Activated CD4-positive, alpha-beta T cell treated with anti-CD3 and anti-CD28 coated beads for 4 hours (primary cell): ENCODE measurements around the gene JSRP1.

Source experiments
- DNase-seq, 2 donors: peaks; one replicate each; pipeline ENCODE4 v3.0.0-alpha.2; 2020

The JSRP1 gene

DNA sequence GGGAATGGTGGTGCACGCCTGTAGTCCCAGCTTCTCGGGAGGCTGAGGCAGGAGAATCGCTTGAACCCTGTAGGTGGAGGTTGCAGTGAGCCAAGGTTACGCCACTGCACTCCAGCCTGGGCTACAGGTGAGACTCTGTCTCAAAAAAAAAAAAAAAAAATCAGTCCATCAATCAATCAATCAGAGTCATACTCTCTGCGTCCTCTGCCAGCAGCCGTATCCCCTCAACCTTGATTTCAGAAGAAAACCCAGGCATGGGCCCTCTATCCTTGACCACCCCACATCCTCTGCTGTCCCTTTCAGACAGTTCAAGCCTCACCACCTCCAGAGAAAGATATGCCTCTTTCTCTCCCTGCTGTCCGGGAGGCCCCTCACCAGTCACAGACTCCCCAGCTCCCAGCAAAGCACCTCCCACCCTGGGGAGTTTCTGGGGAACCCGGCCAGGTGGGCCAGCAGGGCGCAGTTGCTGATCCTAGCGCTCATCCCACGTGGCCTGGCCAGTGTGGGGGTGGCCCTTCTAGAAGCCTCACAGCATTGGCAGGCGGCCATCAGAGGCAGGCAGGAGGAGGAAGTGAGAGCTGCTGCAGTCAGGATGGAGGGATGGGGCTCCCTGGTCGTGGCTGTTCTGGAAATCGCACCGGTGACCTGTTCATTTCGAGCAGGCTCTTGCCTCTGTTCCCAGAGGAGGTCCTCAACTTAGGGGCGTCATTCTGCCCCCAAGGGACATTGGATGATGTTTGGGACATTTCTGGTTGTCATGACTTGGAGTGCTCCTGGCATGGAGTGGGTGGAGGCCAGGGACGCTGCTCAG lies 10.2 kb upstream of the JSRP1 start:
- no peak for DNase-seq

GRCh38 chr19:2261438-2262172 lies 5.4 kb upstream of the JSRP1 start:
- DNase-seq: peak; percentile 47 to 54

DNA sequence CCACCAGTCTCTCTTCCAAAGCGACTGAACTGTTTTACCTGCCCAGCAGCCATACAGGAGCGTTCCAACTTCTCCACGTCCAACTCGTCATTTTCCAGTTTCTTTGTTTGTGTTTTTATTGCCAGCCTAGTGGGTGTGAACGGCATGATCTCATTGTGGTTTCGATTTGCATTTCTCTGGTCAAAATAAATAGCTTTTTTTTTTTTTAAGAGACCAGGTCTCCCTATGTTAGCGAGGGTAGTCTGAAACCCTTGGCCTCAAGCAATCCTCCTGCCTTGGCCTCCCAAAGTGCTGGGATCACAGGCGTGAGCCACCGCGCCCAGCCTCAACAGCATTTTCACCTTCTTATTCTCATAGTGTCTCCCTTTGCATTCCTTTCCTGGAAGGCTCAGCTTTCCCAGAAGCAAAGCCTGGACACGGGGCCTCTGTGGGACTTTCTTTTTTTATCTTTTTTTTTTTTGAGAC lies 4.2 kb upstream of the JSRP1 start:
- DNase-seq: no peak

GRCh38 chr19:2259336-2259735 lies 3.1 kb upstream of the JSRP1 start:
- DNase-seq: no peak

- no peak for DNase-seq
Observed at GRCh38 chr19:2255112-2255845, 938 bp downstream of the JSRP1 start.

GRCh38 chr19:2254064-2254872 lies 1.9 kb downstream of the JSRP1 start:
- DNase-seq: no peak

GRCh38 chr19:2253106-2254063 lies 2.8 kb downstream of the JSRP1 start:
- peak; percentile 51 to 58 for DNase-seq

- DNase-seq: no peak
Observed at GRCh38 chr19:2252797-2253105, 3.5 kb downstream of the JSRP1 start.

GRCh38 chr19:2252055-2252796 lies 4.0 kb downstream of the JSRP1 start:
- DNase-seq: no peak

- no peak for DNase-seq
Observed at GRCh38 chr19:2251106-2252054, 4.8 kb downstream of the JSRP1 start.

- DNase-seq: no peak
Observed at GRCh38 chr19:2250766-2251105, 5.5 kb downstream of the JSRP1 start.

DNA sequence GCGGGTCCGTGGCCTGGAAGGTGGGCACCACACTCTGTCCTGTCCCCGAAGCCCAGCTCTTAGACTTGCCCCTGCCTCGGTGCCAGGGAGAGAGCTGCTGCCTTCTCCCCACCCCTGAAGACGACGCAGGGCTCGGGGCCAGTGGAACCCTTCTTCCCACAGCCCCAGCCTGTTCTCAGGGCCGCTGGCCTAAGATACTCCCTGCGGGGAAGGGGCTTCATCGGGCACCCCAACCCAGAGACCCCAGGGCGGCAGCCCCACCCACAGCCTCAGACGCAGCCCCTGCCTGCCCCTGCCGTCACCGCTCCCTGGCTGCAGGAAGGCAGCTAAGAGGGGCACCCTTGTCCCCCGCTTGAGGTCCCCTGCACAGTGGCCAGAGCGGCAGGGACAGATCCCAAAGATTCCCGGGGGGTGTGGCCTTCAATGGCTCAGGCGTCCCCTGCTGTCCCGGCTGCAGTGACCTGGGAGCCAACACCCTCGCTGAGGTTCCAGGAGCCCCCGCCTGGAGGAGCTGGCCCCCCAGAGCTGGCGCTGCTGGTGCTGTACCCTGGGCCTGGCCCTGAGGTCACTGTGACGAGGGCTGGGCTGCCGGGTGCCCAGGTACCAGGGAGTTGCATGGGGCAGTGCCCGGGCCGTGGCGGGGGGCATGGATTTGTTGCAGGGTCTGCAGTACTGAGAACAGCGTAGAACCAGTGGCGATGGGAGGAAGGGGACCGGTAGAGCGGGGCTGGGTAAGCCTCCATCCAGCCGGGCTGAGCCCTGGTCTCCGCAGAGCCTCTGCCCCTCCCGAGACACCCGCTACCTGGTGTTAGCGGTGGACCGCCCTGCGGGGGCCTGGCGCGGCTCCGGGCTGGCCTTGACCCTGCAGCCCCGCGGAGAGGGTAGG lies 6.1 kb downstream of the JSRP1 start:
- DNase-seq: no peak

- no peak for DNase-seq
Observed at GRCh38 chr19:2249010-2249866, 7.0 kb downstream of the JSRP1 start, which contains the start of gene AMH. TSS of gene AMH (plus strand) at chr19:2249323. CDS start at chr19:2249333, 10 bp downstream.

DNA sequence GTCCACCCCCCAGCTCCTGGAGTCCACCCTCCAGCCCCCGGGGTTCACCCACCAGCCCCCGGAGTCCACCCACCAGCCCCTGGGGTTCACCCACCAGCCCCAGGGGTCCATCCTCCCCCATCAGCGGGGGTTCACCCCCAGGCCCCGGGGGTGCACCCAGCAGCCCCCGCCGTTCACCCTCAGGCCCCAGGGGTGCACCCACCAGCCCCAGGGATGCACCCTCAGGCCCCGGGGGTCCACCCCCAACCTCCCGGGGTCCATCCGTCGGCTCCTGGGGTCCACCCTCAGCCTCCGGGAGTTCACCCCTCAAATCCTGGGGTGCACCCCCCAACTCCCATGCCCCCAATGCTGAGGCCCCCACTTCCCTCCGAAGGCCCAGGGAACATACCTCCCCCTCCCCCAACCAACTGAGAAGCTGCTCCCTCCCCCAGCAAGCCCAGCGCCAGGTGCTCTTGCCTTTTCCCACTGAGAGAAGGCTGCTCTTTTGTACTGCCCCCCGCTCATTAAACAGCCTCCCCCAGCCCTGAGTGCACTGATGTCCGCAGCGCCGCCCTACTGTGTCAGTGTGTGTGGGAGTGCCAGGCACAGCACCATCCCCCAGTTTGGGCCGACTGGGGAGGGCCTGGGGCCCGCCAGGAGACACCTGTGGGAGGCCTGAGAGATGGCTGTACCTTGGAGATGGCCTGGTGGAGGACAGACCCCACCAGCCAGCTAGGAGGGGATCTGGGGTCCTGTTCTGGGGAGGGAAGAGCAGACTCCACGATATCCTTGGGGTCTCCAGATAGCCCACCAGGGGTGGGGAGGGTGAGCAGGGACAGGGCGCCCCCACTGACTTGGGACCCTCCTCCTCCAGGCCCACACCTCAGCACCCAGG lies 7.8 kb downstream of the JSRP1 start:
- no peak for DNase-seq

GRCh38 chr19:2247433-2248101 lies 8.7 kb downstream of the JSRP1 start:
- DNase-seq: no peak

GRCh38 chr19:2246801-2247361 lies 9.3 kb downstream of the JSRP1 start:
- DNase-seq: no peak
